ENCODE data around the gene LDHD.

LDHD gene

GRCh38 chr16:75068085-75069031, 48.2 kb downstream of the LDHD start:
- no peak for DNase-seq (ENCODE audit: low spot score)

DNA sequence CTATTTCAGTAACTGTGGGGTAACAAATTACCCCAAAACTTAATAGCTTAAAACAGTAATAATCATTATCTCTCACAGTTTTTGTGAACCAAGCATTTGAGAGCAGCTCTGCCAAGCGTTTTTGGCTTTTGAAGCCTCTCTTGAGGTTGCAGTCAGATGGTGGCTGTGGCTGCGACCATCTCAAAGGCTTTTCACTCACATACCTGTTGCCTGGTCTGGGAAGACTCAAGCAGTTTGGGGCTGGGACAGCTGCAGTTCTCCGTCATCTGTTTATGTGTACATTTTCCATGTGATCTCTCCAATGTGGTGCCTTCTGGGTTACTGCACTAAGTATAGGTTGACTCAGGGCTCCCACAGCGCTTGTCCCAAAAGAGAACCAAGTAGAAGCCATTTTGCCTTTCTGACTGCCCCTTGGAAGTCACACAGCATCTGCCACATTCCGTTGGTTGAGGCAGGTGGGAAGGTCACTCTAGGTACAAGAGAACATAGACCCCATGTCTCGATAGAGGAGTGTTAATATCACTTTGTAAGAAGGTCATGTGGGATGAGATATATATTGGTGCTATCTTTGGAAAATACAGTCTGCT, 49.6 kb downstream of the LDHD start:
- DNase-seq (ENCODE audit: low spot score) = no peak
- TF ChIP-seq, protein P1, sequence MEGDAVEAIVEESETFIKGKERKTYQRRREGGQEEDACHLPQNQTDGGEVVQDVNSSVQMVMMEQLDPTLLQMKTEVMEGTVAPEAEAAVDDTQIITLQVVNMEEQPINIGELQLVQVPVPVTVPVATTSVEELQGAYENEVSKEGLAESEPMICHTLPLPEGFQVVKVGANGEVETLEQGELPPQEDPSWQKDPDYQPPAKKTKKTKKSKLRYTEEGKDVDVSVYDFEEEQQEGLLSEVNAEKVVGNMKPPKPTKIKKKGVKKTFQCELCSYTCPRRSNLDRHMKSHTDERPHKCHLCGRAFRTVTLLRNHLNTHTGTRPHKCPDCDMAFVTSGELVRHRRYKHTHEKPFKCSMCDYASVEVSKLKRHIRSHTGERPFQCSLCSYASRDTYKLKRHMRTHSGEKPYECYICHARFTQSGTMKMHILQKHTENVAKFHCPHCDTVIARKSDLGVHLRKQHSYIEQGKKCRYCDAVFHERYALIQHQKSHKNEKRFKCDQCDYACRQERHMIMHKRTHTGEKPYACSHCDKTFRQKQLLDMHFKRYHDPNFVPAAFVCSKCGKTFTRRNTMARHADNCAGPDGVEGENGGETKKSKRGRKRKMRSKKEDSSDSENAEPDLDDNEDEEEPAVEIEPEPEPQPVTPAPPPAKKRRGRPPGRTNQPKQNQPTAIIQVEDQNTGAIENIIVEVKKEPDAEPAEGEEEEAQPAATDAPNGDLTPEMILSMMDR (IDR thresholded peaks at IDR 0.05; ENCODE audit: extremely low read depth, missing control alignments) = no peak

More at GRCh38 chr16:75068085-75069031, 48.2 kb downstream of the LDHD start:
- TF ChIP-seq, protein P1 (IDR thresholded peaks at IDR 0.05; ENCODE audit: extremely low read depth, missing control alignments) = no peak

GRCh38 chr16:75065521-75066149, 50.9 kb downstream of the LDHD start:
- DNase-seq (ENCODE audit: low spot score) = no peak
- TF ChIP-seq, protein P1 (IDR thresholded peaks at IDR 0.05; ENCODE audit: extremely low read depth, missing control alignments) = no peak

DNA sequence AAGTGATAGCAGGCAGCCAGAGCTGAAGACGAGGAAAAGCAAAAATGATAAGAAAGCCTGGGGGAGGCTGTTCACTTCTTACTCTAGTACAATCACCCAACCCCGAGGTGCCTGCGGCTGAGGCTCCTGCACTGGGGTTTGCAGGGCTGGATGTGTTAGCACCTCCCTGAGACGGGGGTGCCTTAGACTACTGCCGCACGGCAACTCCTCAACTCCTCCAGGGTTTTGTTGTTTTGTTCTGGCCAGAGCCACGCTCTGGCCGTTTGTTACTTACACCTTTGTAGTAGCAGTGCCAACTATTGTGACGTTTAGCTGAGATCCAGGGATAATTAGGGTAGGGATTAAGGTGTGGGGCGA, 51.5 kb downstream of the LDHD start:
- TF ChIP-seq, protein P1 (IDR thresholded peaks at IDR 0.05; ENCODE audit: extremely low read depth, missing control alignments) = no peak
- no peak for DNase-seq (ENCODE audit: low spot score)

GRCh38 chr16:75064403-75065148, 52.0 kb downstream of the LDHD start:
- TF ChIP-seq, protein P1 (IDR thresholded peaks at IDR 0.05; ENCODE audit: extremely low read depth, missing control alignments) = no peak
- no peak for DNase-seq (ENCODE audit: low spot score)

DNA sequence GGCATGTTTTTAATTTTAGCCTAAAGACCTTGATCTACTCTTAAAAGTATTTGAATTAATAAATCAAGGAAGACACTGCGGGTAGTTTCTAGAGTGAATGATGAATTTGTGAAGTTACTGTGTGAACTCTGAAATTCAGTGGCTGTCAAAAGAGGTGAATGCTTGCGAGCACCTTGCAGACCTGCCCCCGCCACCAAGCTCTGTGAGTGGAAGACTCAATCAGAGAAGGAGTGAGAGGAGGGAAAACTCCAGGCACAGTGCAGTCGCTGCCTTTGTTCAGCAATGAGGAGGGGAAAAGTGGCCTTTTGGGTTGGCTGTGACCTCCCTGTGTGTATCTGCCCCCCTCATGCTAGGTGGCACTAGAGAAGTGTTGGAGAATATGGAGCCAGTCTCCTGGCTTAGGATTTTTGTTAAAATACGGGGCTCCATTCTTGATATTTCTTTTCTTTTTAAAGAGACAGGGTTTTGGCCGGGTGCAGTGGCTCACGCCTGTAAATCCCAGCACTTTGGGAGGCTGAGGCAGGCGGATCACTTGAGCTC, 53.0 kb downstream of the LDHD start:
- TF ChIP-seq, protein P1 (IDR thresholded peaks at IDR 0.05; ENCODE audit: extremely low read depth, missing control alignments) = no peak
- no peak for DNase-seq (ENCODE audit: low spot score)

All from GM20000 (cell line).